Measurements from ENCODE around the gene CAND1.

The CAND1 gene

GRCh38 chr12:67268896-67269632 is at the start of gene CAND1:
Gene CAND1, plus strand, starts transcription at chr12:67269358. Its CDS starts 360 bp downstream, at chr12:67269718.
- peak; percentile 99 to 100 for DNase-seq

GRCh38 chr12:67220065-67220464 is 49.1 kb upstream of the CAND1 start:
- DNase-seq: peak; percentile 80 to 85

GRCh38 chr12:67222302-67222701 is 46.9 kb upstream of the CAND1 start:
- DNase-seq: peak; percentile 30 to 77

GRCh38 chr12:67223225-67223624 is 45.9 kb upstream of the CAND1 start:
- DNase-seq: no peak

- no peak for DNase-seq
Measured at GRCh38 chr12:67237231-67237630, 31.9 kb upstream of the CAND1 start.

- DNase-seq: no peak
Measured at GRCh38 chr12:67239061-67239460, 30.1 kb upstream of the CAND1 start.

GRCh38 chr12:67241482-67241881 is 27.7 kb upstream of the CAND1 start:
- no peak for DNase-seq

- no peak for DNase-seq
Measured at GRCh38 chr12:67243260-67243659, 25.9 kb upstream of the CAND1 start.

GRCh38 chr12:67245571-67245970 is 23.6 kb upstream of the CAND1 start:
- DNase-seq: no peak

- no peak for DNase-seq
Measured at GRCh38 chr12:67251012-67251411, 18.1 kb upstream of the CAND1 start.

GRCh38 chr12:67254372-67255026 is 14.7 kb upstream of the CAND1 start:
- DNase-seq: no peak

- no peak for DNase-seq
Measured at GRCh38 chr12:67256649-67257048, 12.5 kb upstream of the CAND1 start.

- no peak for DNase-seq
Measured at GRCh38 chr12:67263471-67263870, 5.7 kb upstream of the CAND1 start.

GRCh38 chr12:67268335-67268895 is 743 bp upstream of the CAND1 start:
- DNase-seq: peak; percentile 98 to 99

GRCh38 chr12:67269633-67270573 is 745 bp downstream of the CAND1 start:
- peak in 1 of 2 experiments; percentile 71 for DNase-seq

- DNase-seq: no peak
Measured at GRCh38 chr12:67270622-67271021, 1.5 kb downstream of the CAND1 start.

- DNase-seq: no peak
Measured at GRCh38 chr12:67271976-67272375, 2.8 kb downstream of the CAND1 start.

GRCh38 chr12:67274186-67274585 is 5.0 kb downstream of the CAND1 start:
- no peak for DNase-seq

GRCh38 chr12:67275380-67275913 is 6.3 kb downstream of the CAND1 start:
- no peak for DNase-seq

- DNase-seq: no peak
Measured at GRCh38 chr12:67276421-67276820, 7.3 kb downstream of the CAND1 start.

GRCh38 chr12:67279637-67280036 is 10.5 kb downstream of the CAND1 start:
- DNase-seq: no peak

- DNase-seq: no peak
Measured at GRCh38 chr12:67280088-67280487, 10.9 kb downstream of the CAND1 start.

- peak; percentile 71 to 73 for DNase-seq
Measured at GRCh38 chr12:67280572-67280971, 11.4 kb downstream of the CAND1 start.

Data from NCI-H446 (cell line).